ENCODE data around the gene BCL7C. TPM values are rescaled to one million over a fixed set of nuclear protein-coding genes. Genes with fewer than 3 reads are reported as not detected.
"Not testable (repeated sequence)": the region's sequence is repeated elsewhere in the genome, so short reads cannot be mapped to it uniquely, and the experiment has no call there.

Gene BCL7C
- total RNA-seq, 1 donor from 2014 or later = 34.2 TPM

DNA sequence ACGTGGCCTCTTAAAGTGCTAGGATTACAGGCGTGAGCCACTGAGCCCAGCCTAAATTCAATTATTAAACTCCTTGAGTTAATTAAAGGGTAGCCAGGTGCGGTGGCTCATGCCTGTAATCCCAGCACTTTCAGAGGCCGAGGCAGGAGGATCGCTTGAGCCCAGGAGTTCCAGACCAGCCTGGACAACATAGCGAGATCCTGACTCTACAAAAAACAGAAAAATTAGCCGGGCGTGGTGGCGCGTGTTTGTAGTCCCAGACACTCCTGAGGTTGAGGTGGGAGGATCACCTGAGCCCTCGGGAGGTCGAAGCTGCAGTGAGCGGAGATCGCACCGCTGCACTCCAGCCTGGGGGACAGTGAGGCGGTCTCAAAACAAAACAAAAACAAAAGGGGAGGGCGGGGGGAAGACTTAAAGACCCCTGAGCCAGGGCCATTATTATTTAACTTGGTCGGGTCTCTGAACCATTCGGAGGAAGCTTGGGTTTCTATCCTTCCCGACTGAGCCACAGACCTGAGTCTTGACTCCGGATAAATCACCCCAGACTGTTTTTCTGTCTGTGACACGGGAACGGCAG, 19.5 kb downstream of the BCL7C start:
- Mint-ChIP-seq H3K27me3 (no peaks in the 10 kb centered on the region), H3K9me3 (ENCODE audit: low read depth) (no peaks in the 10 kb centered on the region), H3K36me3 (ENCODE audit: insufficient read depth) (peaks cover 9% of the 10 kb centered on the region), H3K4me1 (ENCODE audit: low read depth) (peaks cover 13% of the 10 kb centered on the region), H3K27ac (peak overlapping the region; percentile 99), H3K4me3 (ENCODE audit: low read depth) (peak overlapping the region; percentile 93)
- DNase-seq (ENCODE audit: low spot score, unreplicated experiment) = no peak
- no peak for TF ChIP-seq CTCF (IDR thresholded peaks at IDR 0.05; ENCODE audit: unreplicated experiment)

DNA sequence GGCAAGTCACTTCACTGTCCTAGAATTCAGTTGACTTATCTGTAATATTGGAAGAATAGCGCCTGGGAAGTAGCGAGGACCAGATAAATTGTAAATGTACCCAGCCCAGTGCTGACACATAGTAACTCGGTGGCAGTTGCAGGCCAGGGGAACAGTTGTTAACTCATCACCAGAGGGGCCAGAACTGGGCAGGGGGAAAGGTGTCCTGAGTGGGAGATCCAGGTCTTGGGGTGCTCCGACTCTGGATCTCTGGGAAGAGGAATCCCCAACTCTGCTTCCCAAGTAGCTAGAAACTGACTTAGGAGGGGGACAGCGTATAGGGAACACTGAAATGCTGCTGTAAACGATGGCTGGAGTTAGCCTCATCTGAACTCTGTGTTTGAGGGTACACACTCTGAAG, 23.0 kb downstream of the BCL7C start:
- TF ChIP-seq CTCF (IDR thresholded peaks at IDR 0.05; ENCODE audit: unreplicated experiment) = no peak
- Mint-ChIP-seq H3K4me3 (ENCODE audit: low read depth) (no peak overlapping the region), H3K27ac (no peak overlapping the region), H3K27me3 (no peaks in the 10 kb centered on the region), H3K9me3 (ENCODE audit: low read depth) (no peaks in the 10 kb centered on the region), H3K4me1 (ENCODE audit: low read depth) (peaks cover 3% of the 10 kb centered on the region), H3K36me3 (ENCODE audit: insufficient read depth) (peaks cover 4% of the 10 kb centered on the region)
- DNase-seq (ENCODE audit: low spot score, unreplicated experiment) = no peak

DNA sequence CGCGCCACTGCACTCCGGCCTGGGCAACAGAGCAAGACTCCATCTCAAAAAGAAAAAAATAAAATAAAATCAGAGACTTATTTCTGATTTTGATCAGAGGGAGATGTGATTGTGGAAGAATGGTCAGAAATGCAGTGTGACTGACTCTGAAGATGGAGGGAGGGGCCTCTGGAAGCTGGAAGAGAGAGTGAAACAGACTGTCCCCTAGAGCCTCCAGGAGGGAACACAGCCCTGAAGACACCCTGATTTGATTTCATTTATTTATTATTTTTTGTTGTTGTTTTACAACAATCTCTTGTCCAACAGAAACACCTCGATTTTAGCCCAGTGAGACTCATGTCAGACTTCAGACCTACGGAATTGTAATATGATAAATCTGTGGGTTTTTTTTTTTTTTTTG, 26.1 kb downstream of the BCL7C start:
- TF ChIP-seq CTCF (IDR thresholded peaks at IDR 0.05; ENCODE audit: unreplicated experiment) = no peak
- Mint-ChIP-seq H3K27ac (no peak overlapping the region), H3K4me3 (ENCODE audit: low read depth) (no peak overlapping the region), H3K4me1 (ENCODE audit: low read depth) (no peaks in the 10 kb centered on the region), H3K27me3 (no peaks in the 10 kb centered on the region), H3K36me3 (ENCODE audit: insufficient read depth) (peaks cover 5% of the 10 kb centered on the region), H3K9me3 (ENCODE audit: low read depth) (no peaks in the 10 kb centered on the region)
- DNase-seq (ENCODE audit: low spot score, unreplicated experiment) = no peak

DNA sequence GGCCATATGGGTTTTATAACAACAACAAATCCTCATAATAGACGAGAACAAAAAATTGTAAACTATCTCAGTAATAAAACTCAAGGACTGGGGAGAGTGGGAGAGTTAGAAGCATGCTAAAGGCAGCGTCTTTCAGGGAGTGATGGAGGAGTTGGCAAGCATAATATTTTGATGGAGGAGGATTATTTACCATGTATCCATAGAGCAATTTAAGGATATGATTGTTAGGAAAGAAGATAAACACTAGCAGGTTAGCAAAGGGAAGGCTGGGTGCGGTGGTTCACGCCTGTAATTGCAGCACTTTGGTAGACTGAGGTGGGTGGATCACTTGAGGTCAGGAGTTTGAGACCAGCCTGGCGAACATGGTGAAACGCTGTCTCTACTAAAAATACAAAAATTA, 27.8 kb downstream of the BCL7C start:
- TF ChIP-seq CTCF (IDR thresholded peaks at IDR 0.05; ENCODE audit: unreplicated experiment) = no peak
- Mint-ChIP-seq H3K27me3 (no peaks in the 10 kb centered on the region), H3K4me1 (ENCODE audit: low read depth) (no peaks in the 10 kb centered on the region), H3K9me3 (ENCODE audit: low read depth) (no peaks in the 10 kb centered on the region), H3K4me3 (ENCODE audit: low read depth) (no peak overlapping the region), H3K27ac (no peak overlapping the region), H3K36me3 (ENCODE audit: insufficient read depth) (peaks cover 2% of the 10 kb centered on the region)
- no peak for DNase-seq (ENCODE audit: low spot score, unreplicated experiment)

- DNase-seq (ENCODE audit: low spot score, unreplicated experiment); H3K9me3 Mint-ChIP-seq (ENCODE audit: low read depth); H3K27ac Mint-ChIP-seq; H3K4me3 Mint-ChIP-seq (ENCODE audit: low read depth); H3K36me3 Mint-ChIP-seq (ENCODE audit: insufficient read depth); H3K4me1 Mint-ChIP-seq (ENCODE audit: low read depth); H3K27me3 Mint-ChIP-seq: not testable (repeated sequence)
Measured at GRCh38 chr16:30863178-30863577, 30.7 kb downstream of the BCL7C start.

GRCh38 chr16:30860729-30861128, 33.1 kb downstream of the BCL7C start:
- not testable (repeated sequence) for H3K27me3 Mint-ChIP-seq; H3K4me3 Mint-ChIP-seq (ENCODE audit: low read depth); H3K4me1 Mint-ChIP-seq (ENCODE audit: low read depth); H3K9me3 Mint-ChIP-seq (ENCODE audit: low read depth); H3K36me3 Mint-ChIP-seq (ENCODE audit: insufficient read depth); H3K27ac Mint-ChIP-seq; DNase-seq (ENCODE audit: low spot score, unreplicated experiment)
